Fibroblast of pulmonary artery (primary cell): ENCODE results near the gene TMCC1.
"Not testable (repeated sequence)": the region's sequence is repeated elsewhere in the genome, so short reads cannot be mapped to it uniquely, and the experiment has no call there.

Experiments used
- DNase-seq: peaks from one replicate; pipeline ENCODE4 v3.0.0-alpha.2; 2010; ENCODE audit warnings: low read depth
- H3K4me3 ChIP-seq: replicated peaks from 2 replicates; pipeline ENCODE4 v1.5.1; 2011; ENCODE audit warnings: low read depth, mild to moderate bottlenecking, control low read depth, low read length, moderate library complexity
- TF ChIP-seq, protein P1 (sequence below): IDR thresholded peaks from 2 replicates; pipeline ENCODE4 v1.5.1; 2011; ENCODE audit warnings: mild to moderate bottlenecking, control low read depth, low read length, inconsistent platforms; ENCODE audit errors: missing control alignments

TMCC1 gene

DNA sequence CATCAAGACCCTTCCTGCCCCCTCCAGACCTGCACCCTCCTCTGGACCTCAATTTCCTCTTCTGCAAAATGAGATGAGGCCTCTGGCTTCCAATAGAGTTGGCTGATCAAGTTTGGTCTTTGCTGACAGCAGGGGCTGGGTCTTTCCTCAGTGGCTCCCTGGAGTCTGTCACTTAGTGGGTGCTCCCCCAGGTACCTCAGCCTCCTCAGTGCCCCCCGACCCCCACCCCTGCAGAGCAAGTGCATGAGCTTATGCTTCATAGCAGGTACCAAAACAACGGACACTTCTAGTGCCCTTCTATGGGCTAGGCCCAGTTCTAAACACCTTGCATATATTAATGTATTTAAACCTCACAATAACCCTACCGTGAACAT, 280.2 kb downstream of the TMCC1 start:
- H3K4me3 ChIP-seq = no peak overlapping the region

DNA sequence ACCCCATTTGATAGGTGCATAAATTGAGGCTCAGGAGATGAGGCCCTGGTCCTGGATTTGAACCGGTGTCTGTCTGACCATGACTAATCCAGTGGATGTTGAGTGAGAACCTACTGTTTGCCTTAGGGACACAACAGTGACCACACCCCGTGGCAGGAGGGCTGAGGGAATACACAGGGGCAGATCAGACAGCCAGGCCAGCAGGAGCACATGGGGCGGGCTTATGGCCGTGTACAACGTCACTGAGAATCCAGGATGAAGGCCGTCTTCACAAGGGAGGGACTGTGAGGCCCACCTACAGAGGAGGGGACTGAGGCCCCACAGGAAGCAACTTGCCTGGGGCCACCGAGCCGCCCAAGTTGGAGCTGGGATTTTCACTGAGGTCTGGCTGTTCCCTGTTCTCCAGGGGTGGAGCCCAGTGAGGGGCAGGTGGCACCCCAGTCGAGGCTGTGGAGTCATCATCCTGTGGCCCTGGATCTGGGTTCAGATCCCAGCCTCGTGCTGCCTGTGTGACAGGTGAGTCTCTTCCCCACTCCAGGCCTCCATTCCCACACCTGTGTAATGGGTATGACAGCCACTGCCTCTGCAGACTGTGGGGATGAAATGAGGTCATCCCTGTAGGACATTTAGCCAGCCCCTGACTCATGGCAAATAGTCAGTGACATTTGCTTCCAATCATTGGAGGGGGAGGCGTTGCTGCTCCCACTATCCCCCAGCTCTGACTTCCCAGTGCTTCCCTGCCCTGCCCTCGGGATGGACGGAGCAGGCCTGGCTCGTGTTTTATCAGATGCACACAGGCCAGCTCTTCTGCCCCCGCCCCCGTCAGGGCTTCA, 280.8 kb downstream of the TMCC1 start:
- TF ChIP-seq, protein P1, sequence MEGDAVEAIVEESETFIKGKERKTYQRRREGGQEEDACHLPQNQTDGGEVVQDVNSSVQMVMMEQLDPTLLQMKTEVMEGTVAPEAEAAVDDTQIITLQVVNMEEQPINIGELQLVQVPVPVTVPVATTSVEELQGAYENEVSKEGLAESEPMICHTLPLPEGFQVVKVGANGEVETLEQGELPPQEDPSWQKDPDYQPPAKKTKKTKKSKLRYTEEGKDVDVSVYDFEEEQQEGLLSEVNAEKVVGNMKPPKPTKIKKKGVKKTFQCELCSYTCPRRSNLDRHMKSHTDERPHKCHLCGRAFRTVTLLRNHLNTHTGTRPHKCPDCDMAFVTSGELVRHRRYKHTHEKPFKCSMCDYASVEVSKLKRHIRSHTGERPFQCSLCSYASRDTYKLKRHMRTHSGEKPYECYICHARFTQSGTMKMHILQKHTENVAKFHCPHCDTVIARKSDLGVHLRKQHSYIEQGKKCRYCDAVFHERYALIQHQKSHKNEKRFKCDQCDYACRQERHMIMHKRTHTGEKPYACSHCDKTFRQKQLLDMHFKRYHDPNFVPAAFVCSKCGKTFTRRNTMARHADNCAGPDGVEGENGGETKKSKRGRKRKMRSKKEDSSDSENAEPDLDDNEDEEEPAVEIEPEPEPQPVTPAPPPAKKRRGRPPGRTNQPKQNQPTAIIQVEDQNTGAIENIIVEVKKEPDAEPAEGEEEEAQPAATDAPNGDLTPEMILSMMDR = no peak
- H3K4me3 ChIP-seq = no peak overlapping the region
- no peak for DNase-seq

More for the DNA sequence above, 280.2 kb downstream of the TMCC1 start:
- no peak for DNase-seq
- TF ChIP-seq, protein P1 = no peak

DNA sequence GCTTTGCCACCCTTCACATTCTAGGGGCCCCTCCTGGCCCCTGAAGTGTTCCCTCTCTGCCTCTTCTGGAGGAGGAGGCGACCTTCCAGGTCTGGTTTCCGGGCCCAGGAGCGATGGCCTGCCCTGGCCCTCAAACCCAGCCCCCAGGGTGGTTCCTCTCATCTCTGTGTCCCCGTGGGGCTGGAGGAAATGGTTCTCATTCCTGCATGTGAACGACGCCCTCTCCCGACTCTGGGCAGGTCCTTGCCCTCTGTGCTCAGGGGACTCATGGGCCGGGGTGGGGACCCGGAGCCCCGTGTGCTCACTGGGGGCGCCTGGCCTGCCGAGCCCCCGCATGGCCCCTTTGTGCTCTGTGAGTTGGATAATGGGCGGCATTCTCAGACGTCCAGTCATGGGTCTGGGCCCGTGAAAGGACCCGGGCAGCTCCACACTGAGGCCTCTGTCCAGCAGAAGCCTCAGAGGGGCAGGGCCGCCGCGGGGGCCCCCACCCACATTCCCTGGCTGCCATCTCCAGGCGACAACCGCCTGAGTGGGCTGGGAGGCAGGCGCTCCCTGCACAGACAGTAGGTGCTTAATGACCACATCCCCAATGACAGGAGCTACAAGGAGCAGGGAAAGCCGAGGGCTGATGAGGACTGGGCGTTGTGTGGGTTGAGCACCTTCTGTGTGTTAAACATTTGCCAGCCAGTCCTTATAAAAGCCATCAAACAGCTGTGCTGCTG, 281.5 kb downstream of the TMCC1 start:
- no peak for DNase-seq
- TF ChIP-seq, protein P1 = no peak
- H3K4me3 ChIP-seq = no peak overlapping the region

DNA sequence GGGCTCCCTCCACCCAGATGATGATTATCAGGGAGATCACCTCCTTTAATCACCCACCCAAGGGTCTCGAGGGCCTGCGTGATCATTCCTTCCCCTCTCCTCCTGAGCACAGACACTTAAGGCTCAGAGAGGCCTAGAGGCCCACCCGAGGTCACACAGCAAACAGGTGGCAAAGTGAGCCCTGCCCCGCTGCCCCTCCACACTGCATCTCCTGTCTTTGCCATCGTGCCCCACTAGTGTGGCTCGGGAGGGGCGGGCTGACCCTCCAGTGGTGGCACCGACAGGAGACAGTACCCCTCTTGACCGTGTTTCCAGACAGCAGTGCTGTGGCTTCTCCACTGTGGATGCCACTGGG, 282.1 kb downstream of the TMCC1 start:
- DNase-seq = no peak
- H3K4me3 ChIP-seq = no peak overlapping the region
- TF ChIP-seq, protein P1 = no peak

DNA sequence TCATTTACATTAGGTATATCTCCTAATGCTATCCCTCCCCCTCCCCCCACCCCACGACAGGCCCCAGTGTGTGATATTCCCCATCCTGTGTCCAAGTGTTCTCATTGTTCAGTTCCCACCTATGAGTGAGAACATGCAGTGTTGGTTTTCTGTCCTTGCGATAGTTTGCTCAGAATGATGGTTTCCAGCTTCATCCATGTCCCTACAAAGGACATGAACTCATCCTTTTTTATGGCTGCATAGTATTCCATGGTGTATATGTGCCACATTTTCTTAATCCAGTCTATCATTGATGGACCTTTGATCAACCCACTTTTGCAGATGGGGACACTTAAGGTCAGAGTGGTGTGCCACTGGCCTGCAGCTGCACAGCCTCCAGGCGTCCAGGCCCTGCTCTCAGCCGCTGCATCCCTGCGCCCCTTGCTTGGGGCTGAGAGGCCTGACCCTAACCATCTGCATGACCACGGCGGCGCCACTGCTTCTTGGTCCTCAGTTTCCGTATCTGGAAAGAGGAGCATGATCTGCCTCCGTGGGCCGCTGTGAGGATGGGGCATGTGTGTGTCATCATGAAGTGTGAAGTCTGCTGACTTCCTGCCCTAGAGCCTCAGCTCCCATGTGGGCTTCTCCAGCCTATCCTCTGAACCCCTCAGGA, 282.6 kb downstream of the TMCC1 start:
- not testable (repeated sequence) for DNase-seq, H3K4me3 ChIP-seq

DNA sequence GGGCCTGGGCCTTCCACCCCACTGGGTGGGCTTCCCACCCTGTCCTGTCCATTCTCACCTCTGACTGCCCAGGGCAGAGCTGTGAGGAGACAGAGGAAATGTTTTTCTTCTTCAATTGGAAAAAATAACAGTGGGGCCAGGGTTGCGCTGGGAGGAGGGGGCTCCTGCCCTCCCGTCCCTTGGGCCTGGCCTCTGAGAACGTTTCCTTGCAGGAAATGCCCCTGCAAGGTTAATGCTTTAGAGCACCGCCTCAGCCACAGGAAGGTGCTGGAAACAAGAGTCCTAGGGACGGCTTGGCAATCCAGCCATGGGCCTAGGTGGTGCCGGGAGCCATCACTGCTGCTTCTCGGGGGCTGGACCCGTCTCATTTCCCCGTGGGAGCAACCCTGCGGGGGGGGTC, 283.2 kb downstream of the TMCC1 start:
- TF ChIP-seq, protein P1 = no peak
- no peak overlapping the region for H3K4me3 ChIP-seq
- DNase-seq = no peak

DNA sequence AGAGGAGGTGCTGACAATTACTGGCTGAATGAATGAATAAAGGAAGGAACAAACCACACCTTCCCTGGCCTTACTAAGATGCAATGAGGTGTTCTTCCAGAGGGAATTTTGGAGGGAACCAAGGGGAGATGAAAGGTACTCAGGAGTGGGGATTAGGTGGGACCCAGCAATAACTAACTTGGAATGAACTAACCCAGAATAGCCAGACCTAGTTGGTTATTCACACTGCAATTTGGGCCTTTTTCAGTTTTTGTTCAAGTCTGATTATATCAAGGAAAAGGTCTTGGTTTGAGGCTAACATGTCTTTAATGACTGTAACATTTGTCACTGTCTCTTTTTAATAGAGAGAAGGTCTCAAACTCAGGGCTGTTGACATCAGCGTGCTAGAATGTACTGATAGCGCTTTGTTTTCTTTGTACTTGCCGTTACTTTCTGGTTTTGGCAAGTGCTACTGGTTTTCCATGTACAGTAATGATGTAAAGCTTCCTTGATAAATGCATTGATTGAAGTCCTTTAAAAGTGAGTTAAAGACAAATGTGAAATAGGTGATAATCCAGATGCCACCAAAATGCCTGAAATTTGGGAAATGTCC, 283.8 kb downstream of the TMCC1 start:
- DNase-seq = no peak
- H3K4me3 ChIP-seq = no peak overlapping the region
- TF ChIP-seq, protein P1 = no peak
